ENCODE measurements around the gene WASL. TPM values are rescaled to one million over a fixed set of nuclear protein-coding genes. Genes with fewer than 3 reads are reported as not detected.

The WASL gene
- total RNA-seq, 1 donor from 2014 or later = 30.4 TPM

GRCh38 chr7:123734498-123734897 lies 14.3 kb downstream of the WASL start:
- Mint-ChIP-seq H3K27me3 (ENCODE audit: low read depth) (no peaks in the 10 kb centered on the region), H3K4me3 (no peak overlapping the region), H3K9me3 (peaks cover 20% of the 10 kb centered on the region), H3K27ac (ENCODE audit: unreplicated experiment) (no peak overlapping the region), H3K4me1 (peaks cover 5% of the 10 kb centered on the region), H3K36me3 (ENCODE audit: low read depth) (peaks cover 40% of the 10 kb centered on the region)
- no peak for TF ChIP-seq CTCF (conservative IDR thresholded peaks at IDR 0.05)
- no peak for DNase-seq (ENCODE audit: low read depth, low spot score)

GRCh38 chr7:123732413-123733091 lies 16.3 kb downstream of the WASL start:
- Mint-ChIP-seq H3K4me1 (peaks cover 5% of the 10 kb centered on the region), H3K4me3 (no peak overlapping the region), H3K9me3 (peaks cover 13% of the 10 kb centered on the region), H3K27ac (ENCODE audit: unreplicated experiment) (no peak overlapping the region), H3K27me3 (ENCODE audit: low read depth) (no peaks in the 10 kb centered on the region), H3K36me3 (ENCODE audit: low read depth) (peaks cover 35% of the 10 kb centered on the region)
- TF ChIP-seq CTCF (conservative IDR thresholded peaks at IDR 0.05) = no peak
- no peak for DNase-seq (ENCODE audit: low read depth, low spot score)

- H3K9me3 Mint-ChIP-seq = peaks cover 12% of the 10 kb centered on the region
- peaks cover 29% of the 10 kb centered on the region for H3K36me3 Mint-ChIP-seq (ENCODE audit: low read depth)
Measured at GRCh38 chr7:123729218-123729578, 19.6 kb downstream of the WASL start.

GRCh38 chr7:123727071-123727837 lies 21.5 kb downstream of the WASL start:
- peaks cover 4% of the 10 kb centered on the region for H3K9me3 Mint-ChIP-seq
- H3K27me3 Mint-ChIP-seq (ENCODE audit: low read depth) = no peaks in the 10 kb centered on the region
- H3K4me1 Mint-ChIP-seq = peaks cover 12% of the 10 kb centered on the region
- no peak for DNase-seq (ENCODE audit: low read depth, low spot score)
- no peak for TF ChIP-seq CTCF (conservative IDR thresholded peaks at IDR 0.05)
- H3K27ac Mint-ChIP-seq (ENCODE audit: unreplicated experiment) = no peak overlapping the region
- H3K36me3 Mint-ChIP-seq (ENCODE audit: low read depth) = peaks cover 12% of the 10 kb centered on the region
- H3K4me3 Mint-ChIP-seq = no peak overlapping the region

More at GRCh38 chr7:123729218-123729578, 19.6 kb downstream of the WASL start:
- Mint-ChIP-seq H3K27ac (ENCODE audit: unreplicated experiment) (no peak overlapping the region), H3K4me3 (no peak overlapping the region), H3K27me3 (ENCODE audit: low read depth) (no peaks in the 10 kb centered on the region), H3K4me1 (peaks cover 7% of the 10 kb centered on the region)
- TF ChIP-seq CTCF (conservative IDR thresholded peaks at IDR 0.05) = no peak
- no peak for DNase-seq (ENCODE audit: low read depth, low spot score)

GRCh38 chr7:123725586-123726171 lies 23.1 kb downstream of the WASL start:
- no peak overlapping the region for H3K27ac Mint-ChIP-seq (ENCODE audit: unreplicated experiment)
- peaks cover 12% of the 10 kb centered on the region for H3K4me1 Mint-ChIP-seq
- TF ChIP-seq CTCF (conservative IDR thresholded peaks at IDR 0.05) = no peak
- H3K4me3 Mint-ChIP-seq = no peak overlapping the region
- H3K9me3 Mint-ChIP-seq = no peaks in the 10 kb centered on the region
- no peak for DNase-seq (ENCODE audit: low read depth, low spot score)
- peaks cover 2% of the 10 kb centered on the region for H3K36me3 Mint-ChIP-seq (ENCODE audit: low read depth)
- no peaks in the 10 kb centered on the region for H3K27me3 Mint-ChIP-seq (ENCODE audit: low read depth)
